GM18498 (cell line): ENCODE measurements around the gene CELF1.
A peak's percentile ranks its signal among the peaks of the same experiment; 100 is the strongest.

Experiments
- ATAC-seq: cut with Tn5 transposase; IDR thresholded peaks from one replicate; pipeline ENCODE4 v1.9.1; 2021; ENCODE audit warnings: mild to moderate bottlenecking, moderate library complexity; ENCODE audit not compliant: unreplicated experiment

CELF1 gene

GRCh38 chr11:47552566-47553405 is at the start of gene CELF1:
CELF1 (minus strand) TSS chr11:47553132; CDS start chr11:47499523, 53,609 bp downstream.
- peak; percentile 93 for ATAC-seq

GRCh38 chr11:47599902-47600301 is 47.0 kb upstream of the CELF1 start:
- no peak for ATAC-seq

- ATAC-seq = no peak
These were observed 43.0 kb upstream of the CELF1 start for GRCh38 chr11:47595967-47596366.

GRCh38 chr11:47595029-47595428 is 42.1 kb upstream of the CELF1 start:
- ATAC-seq = no peak

- no peak for ATAC-seq
These were observed 41.3 kb upstream of the CELF1 start, which contains the start of gene C1QTNF4 for GRCh38 chr11:47593934-47594855. C1QTNF4 (minus strand) TSS chr11:47594411; CDS start chr11:47590810, 3,601 bp downstream.

GRCh38 chr11:47593492-47593933 is 40.6 kb upstream of the CELF1 start:
- no peak for ATAC-seq

- no peak for ATAC-seq
These were observed 40.0 kb upstream of the CELF1 start for GRCh38 chr11:47592970-47593369.

- ATAC-seq = no peak
These were observed 39.3 kb upstream of the CELF1 start for GRCh38 chr11:47592251-47592650.

GRCh38 chr11:47591764-47592163 is 38.8 kb upstream of the CELF1 start:
- no peak for ATAC-seq

GRCh38 chr11:47589977-47590861 is 37.3 kb upstream of the CELF1 start:
- ATAC-seq = no peak

GRCh38 chr11:47589584-47589976 is 36.6 kb upstream of the CELF1 start:
- ATAC-seq = no peak

- ATAC-seq = no peak
These were observed 36.2 kb upstream of the CELF1 start for GRCh38 chr11:47589118-47589517.

- no peak for ATAC-seq
These were observed 34.9 kb upstream of the CELF1 start for GRCh38 chr11:47587723-47588326.

- ATAC-seq = no peak
These were observed 34.2 kb upstream of the CELF1 start for GRCh38 chr11:47587039-47587716.

GRCh38 chr11:47586098-47586855 is 33.3 kb upstream of the CELF1 start, which contains the start of gene FAM180B:
FAM180B (plus strand) TSS chr11:47586678; CDS start chr11:47586769, 91 bp downstream.
- no peak for ATAC-seq

GRCh38 chr11:47583844-47584243 is 30.9 kb upstream of the CELF1 start:
- ATAC-seq = no peak

GRCh38 chr11:47578524-47579494 is 25.9 kb upstream of the CELF1 start, which contains the start of the genes KBTBD4 and NDUFS3:
KBTBD4 (minus strand) TSS chr11:47578970; CDS start chr11:47578951, 19 bp downstream.
NDUFS3 (plus strand) TSS chr11:47579074; CDS start chr11:47579092, 18 bp downstream.
- ATAC-seq = peak; percentile 91
